Transverse colon (tissue), 4 donors: Measurements from ENCODE around the gene TAPT1. TPM values are rescaled to one million over a fixed set of nuclear protein-coding genes. Genes with fewer than 3 reads are reported as not detected.
A peak's percentile ranks its signal among the peaks of the same experiment; 100 is the strongest.

Experiments
- DNase-seq: peaks from one replicate; pipeline ENCODE4 v3.0.0-alpha.2; 2019
- H3K27ac ChIP-seq, 4 donors: fragments of 200-600 bp; sonication (generic); 2 replicates each; pipeline ENCODE4 v1.5.1; 2016 to 2018; ENCODE audit warnings: inconsistent platforms in 4 of 4
- H3K27me3 ChIP-seq: fragments of 200-600 bp; sonication (generic); 2 replicates; pipeline ENCODE4 v1.5.1; 2017; ENCODE audit warnings: inconsistent platforms
- H3K36me3 ChIP-seq, 4 donors: fragments of 200-600 bp; sonication (generic); 2 replicates each; pipeline ENCODE4 v1.5.1; 2017 to 2019; ENCODE audit warnings: inconsistent platforms in 4 of 4
- H3K4me1 ChIP-seq, 4 donors: fragments of 200-600 bp; sonication (generic); 2 replicates each; pipeline ENCODE4 v1.5.1; 2017 to 2020; ENCODE audit warnings: inconsistent platforms in 4 of 4
- H3K4me3 ChIP-seq, 4 donors: fragments of 200-600 bp; sonication (generic); 1 replicate in 1 of 4; 2 replicates in 3 of 4; pipeline versions ENCODE4 v1.5.1 to v1.6.1; 2017 to 2019; ENCODE audit warnings: inconsistent platforms in 4 of 4
- H3K9me3 ChIP-seq, 2 donors: fragments of 200-600 bp; sonication (generic); 2 replicates each; pipeline ENCODE4 v1.5.1; 2017 to 2019; ENCODE audit warnings: inconsistent platforms in 2 of 2
- EP300 ChIP-seq: sonication (generic); formaldehyde crosslinking; IDR thresholded peaks from one replicate; pipeline ENCODE4 v1.6.1; 2017; ENCODE audit warnings: antibody characterized with exemption, low read depth
- POLR2A ChIP-seq: fragments of 450-650 bp; IDR thresholded peaks from one replicate; pipeline ENCODE4 v1.6.1; 2016; ENCODE audit warnings: antibody characterized with exemption, mild to moderate bottlenecking, moderate library complexity
- POLR2AphosphoS5 ChIP-seq, 3 donors: sonication (generic); formaldehyde crosslinking; IDR thresholded peaks; one replicate each; pipeline ENCODE4 v1.6.1; 2016; ENCODE audit warnings: antibody characterized with exemption in 3 of 3
- WGBS, 2 donors: methylation state at CpG; one replicate each; pipeline ENCODE4 v1.1.5; 2018; ENCODE audit warnings: low coverage in 1 of 2; 5-methylcytosine and 5-hydroxymethylcytosine counted together
- in situ Hi-C, 4 donors: fragments of 200-750 bp; cut with MboI; loops; one replicate each; pipeline versions ENCODE4 v1.15.0 to v1.15.1; 2017; ENCODE audit warnings: low sequenced_read_pairs in 3 of 4, low pct_ligation_motif_present in 1 of 4, low pct_unique_long_range_greater_than_20kb in 1 of 4
- intact Hi-C: fragments of 100-400 bp; cut with DNase I; formaldehyde crosslinking; loops from one replicate; pipeline ENCODE4 v1.15.1; 2023; ENCODE audit warnings: low total_unique reads
- total RNA-seq, 4 donors: library from RNA; depleted of rRNA; stranded (reverse); fragments of >200 nt; gene quantifications; one replicate each; pipeline ENCODE4 v1.1.0, GENCODE V29; 2016
- TF ChIP-seq, protein P1 (sequence below), 5 experiments: fragments of 200-600 bp in 3 of 5; fragments of 450-650 bp in 2 of 5; sonication (generic) in 3 of 5; IDR thresholded peaks; 1 replicate in 2 of 5; 2 replicates in 3 of 5; pipeline ENCODE4 v1.5.1; 2016 to 2017; ENCODE audit warnings: antibody characterized with exemption in 5 of 5, inconsistent platforms in 3 of 5, mild to moderate bottlenecking in 2 of 5, moderate library complexity in 1 of 5

The TAPT1 gene
- total RNA-seq, 4 donors from 2014 or later, result 21.5 to 54.6 (median 29.8) TPM

DNA sequence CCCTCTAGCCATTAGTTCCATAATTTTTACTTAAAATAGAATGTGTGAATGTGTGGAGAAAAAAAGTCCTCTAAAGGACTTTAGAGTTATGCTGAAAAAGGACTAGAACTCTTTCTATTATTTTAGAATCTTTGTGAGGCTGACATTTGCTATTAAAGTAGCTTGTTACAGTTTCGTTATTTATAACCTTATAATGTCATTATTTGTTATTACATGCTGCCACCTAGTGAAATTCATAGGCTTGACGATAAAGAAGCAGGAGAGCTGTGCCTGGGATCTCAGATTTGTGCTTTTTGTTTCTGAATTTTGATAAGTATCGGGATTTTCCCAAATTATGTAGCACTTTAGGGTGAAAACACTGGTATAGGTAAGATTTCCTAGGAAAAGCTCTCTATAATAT is 38.5 kb upstream of the TAPT1 start:
- intact Hi-C loops (no loop called here), in situ Hi-C loops (loop anchor here in 3 of 4 donors (10.0 kb wide), 2 partner anchors 230 to 240 kb away; no protein-coding TSS in a partner anchor)
- no peak for DNase-seq
- WGBS, 2 donors, result 23 to 24% methylated on average over 3 of the region's 3 CpGs
- no peak overlapping the region for H3K27ac ChIP-seq
- H3K4me3 ChIP-seq, result no peak overlapping the region
- no peaks in the 10 kb centered on the region for H3K4me1 ChIP-seq
- no peak for TF ChIP-seq POLR2AphosphoS5 (IDR thresholded peaks at IDR 0.05)
- TF ChIP-seq, protein P1, sequence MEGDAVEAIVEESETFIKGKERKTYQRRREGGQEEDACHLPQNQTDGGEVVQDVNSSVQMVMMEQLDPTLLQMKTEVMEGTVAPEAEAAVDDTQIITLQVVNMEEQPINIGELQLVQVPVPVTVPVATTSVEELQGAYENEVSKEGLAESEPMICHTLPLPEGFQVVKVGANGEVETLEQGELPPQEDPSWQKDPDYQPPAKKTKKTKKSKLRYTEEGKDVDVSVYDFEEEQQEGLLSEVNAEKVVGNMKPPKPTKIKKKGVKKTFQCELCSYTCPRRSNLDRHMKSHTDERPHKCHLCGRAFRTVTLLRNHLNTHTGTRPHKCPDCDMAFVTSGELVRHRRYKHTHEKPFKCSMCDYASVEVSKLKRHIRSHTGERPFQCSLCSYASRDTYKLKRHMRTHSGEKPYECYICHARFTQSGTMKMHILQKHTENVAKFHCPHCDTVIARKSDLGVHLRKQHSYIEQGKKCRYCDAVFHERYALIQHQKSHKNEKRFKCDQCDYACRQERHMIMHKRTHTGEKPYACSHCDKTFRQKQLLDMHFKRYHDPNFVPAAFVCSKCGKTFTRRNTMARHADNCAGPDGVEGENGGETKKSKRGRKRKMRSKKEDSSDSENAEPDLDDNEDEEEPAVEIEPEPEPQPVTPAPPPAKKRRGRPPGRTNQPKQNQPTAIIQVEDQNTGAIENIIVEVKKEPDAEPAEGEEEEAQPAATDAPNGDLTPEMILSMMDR (IDR thresholded peaks at IDR 0.05), result peak; percentile 36 to 49 (median 46)
- TF ChIP-seq POLR2A, result no peak
- TF ChIP-seq EP300, result no peak
- H3K36me3 ChIP-seq, result no peaks in the 10 kb centered on the region
- H3K27me3 ChIP-seq, result no peaks in the 10 kb centered on the region
- no peaks in the 10 kb centered on the region for H3K9me3 ChIP-seq

GRCh38 chr4:16263056-16263455 is 36.8 kb upstream of the TAPT1 start:
- H3K36me3 ChIP-seq, result no peaks in the 10 kb centered on the region
- no peaks in the 10 kb centered on the region for H3K9me3 ChIP-seq
- no peak for TF ChIP-seq POLR2AphosphoS5 (IDR thresholded peaks at IDR 0.05)
- TF ChIP-seq POLR2A, result no peak
- TF ChIP-seq, protein P1 (IDR thresholded peaks at IDR 0.05), result no peak
- TF ChIP-seq EP300, result no peak
- no peaks in the 10 kb centered on the region for H3K27me3 ChIP-seq
- intact Hi-C loops, result no loop called here
- WGBS, 2 donors, result 80 to 92% methylated on average over 1 to 2 of the region's 2 CpGs
- in situ Hi-C loops, result loop anchor here in 3 of 4 donors (10.0 kb wide), 2 partner anchors 228 to 238 kb away; no protein-coding TSS in a partner anchor
- no peak for DNase-seq
- no peak overlapping the region for H3K4me3 ChIP-seq
- H3K27ac ChIP-seq, result no peak overlapping the region
- no peaks in the 10 kb centered on the region for H3K4me1 ChIP-seq

DNA sequence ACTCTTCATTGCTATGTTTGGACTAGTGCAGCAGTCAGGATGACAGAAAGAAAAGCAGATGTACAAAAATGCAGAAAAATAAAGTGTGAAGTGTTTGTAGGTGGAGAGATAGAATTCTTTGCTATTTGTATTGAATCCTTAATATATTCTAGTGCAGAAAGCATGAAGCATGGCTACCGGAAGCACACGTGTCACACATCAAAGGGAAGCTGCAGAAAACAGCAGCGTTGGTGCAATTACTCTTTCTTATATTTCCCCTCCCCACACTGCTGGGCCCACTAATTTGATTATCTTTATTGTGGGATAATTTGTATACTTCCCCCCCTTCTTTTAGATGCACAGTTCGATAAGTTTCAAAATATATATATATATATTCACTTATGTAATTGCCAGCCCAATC is 35.9 kb upstream of the TAPT1 start:
- in situ Hi-C loops (loop anchor here in 3 of 4 donors (10.0 kb wide), 2 partner anchors 227 to 237 kb away; no protein-coding TSS in a partner anchor), intact Hi-C loops (no loop called here)
- TF ChIP-seq POLR2AphosphoS5 (IDR thresholded peaks at IDR 0.05) (no peak), POLR2A (no peak), EP300 (no peak)
- TF ChIP-seq, protein P1 (IDR thresholded peaks at IDR 0.05), result no peak

GRCh38 chr4:16261313-16261878 is 35.1 kb upstream of the TAPT1 start:
- no peak for TF ChIP-seq EP300
- no peak for TF ChIP-seq POLR2AphosphoS5 (IDR thresholded peaks at IDR 0.05)
- TF ChIP-seq, protein P1 (IDR thresholded peaks at IDR 0.05), result no peak
- TF ChIP-seq POLR2A, result no peak
- WGBS, 2 donors, result 70 to 87% methylated on average over 5 of the region's 5 CpGs
- Histone ChIP-seq H3K4me1 (no peaks in the 10 kb centered on the region), H3K9me3 (no peaks in the 10 kb centered on the region), H3K27me3 (no peaks in the 10 kb centered on the region), H3K4me3 (no peak overlapping the region), H3K27ac (no peak overlapping the region), H3K36me3 (peaks cover 0 to 3% (median 0%) of the 10 kb centered on the region in 4 donors)
- intact Hi-C loops, result no loop called here
- in situ Hi-C loops, result loop anchor here in 3 of 4 donors (10.0 kb wide), 2 partner anchors 227 to 237 kb away; no protein-coding TSS in a partner anchor
- DNase-seq, result no peak

More for the DNA sequence above, 35.9 kb upstream of the TAPT1 start:
- no peak for DNase-seq
- Histone ChIP-seq H3K9me3 (no peaks in the 10 kb centered on the region), H3K4me1 (no peaks in the 10 kb centered on the region), H3K27me3 (no peaks in the 10 kb centered on the region), H3K27ac (no peak overlapping the region), H3K36me3 (no peaks in the 10 kb centered on the region), H3K4me3 (no peak overlapping the region)
- WGBS, 2 donors, result 75 to 94% methylated on average over 3 to 4 of the region's 4 CpGs
